ENCODE measurements around the gene CFAP107. TPM values are rescaled to one million over a fixed set of nuclear protein-coding genes. Genes with fewer than 3 reads are reported as not detected.

Gene CFAP107
- polyA plus RNA-seq (2012; ENCODE audit: insufficient read length, low read depth): not detected

- no peak for TF ChIP-seq SIN3A (IDR thresholded peaks at IDR 0.05; ENCODE audit: borderline replicate concordance, insufficient read depth, low read length)
- TF ChIP-seq REST (IDR thresholded peaks at IDR 0.05; ENCODE audit: insufficient read depth in 1 of 2, low read depth in 2 of 2, low read length in 2 of 2): no peak
Measured at GRCh38 chr1:12745992-12746323, at the start of gene CFAP107. CFAP107 (plus strand) TSS chr1:12746200; CDS start chr1:12746431, 231 bp downstream.

- TF ChIP-seq POLR2AphosphoS5 (IDR thresholded peaks at IDR 0.05; ENCODE audit: low read depth, low read length) (no peak), TAF1 (IDR thresholded peaks at IDR 0.05; ENCODE audit: borderline replicate concordance, insufficient read depth, low read length) (no peak), REST (IDR thresholded peaks at IDR 0.05; ENCODE audit: insufficient read depth in 1 of 2, low read depth in 2 of 2, low read length in 2 of 2) (no peak), FOXP2 (optimal IDR thresholded peaks at IDR 0.05; ENCODE audit: borderline replicate concordance, extremely low read depth, extremely low read length, insufficient read depth) (no peak), SIN3A (IDR thresholded peaks at IDR 0.05; ENCODE audit: borderline replicate concordance, insufficient read depth, low read length) (no peak)
Measured at GRCh38 chr1:12696658-12697057, 49.3 kb upstream of the CFAP107 start.

- TF ChIP-seq FOXP2 (optimal IDR thresholded peaks at IDR 0.05; ENCODE audit: borderline replicate concordance, extremely low read depth, extremely low read length, insufficient read depth) (no peak), REST (IDR thresholded peaks at IDR 0.05; ENCODE audit: insufficient read depth in 1 of 2, low read depth in 2 of 2, low read length in 2 of 2) (no peak), TAF1 (IDR thresholded peaks at IDR 0.05; ENCODE audit: borderline replicate concordance, insufficient read depth, low read length) (no peak), SIN3A (IDR thresholded peaks at IDR 0.05; ENCODE audit: borderline replicate concordance, insufficient read depth, low read length) (no peak), POLR2AphosphoS5 (IDR thresholded peaks at IDR 0.05; ENCODE audit: low read depth, low read length) (no peak)
Measured at GRCh38 chr1:12697397-12697796, 48.6 kb upstream of the CFAP107 start.

GRCh38 chr1:12703821-12704451, 42.1 kb upstream of the CFAP107 start:
- TF ChIP-seq FOXP2 (optimal IDR thresholded peaks at IDR 0.05; ENCODE audit: borderline replicate concordance, extremely low read depth, extremely low read length, insufficient read depth) (no peak), REST (IDR thresholded peaks at IDR 0.05; ENCODE audit: insufficient read depth in 1 of 2, low read depth in 2 of 2, low read length in 2 of 2) (no peak), POLR2AphosphoS5 (IDR thresholded peaks at IDR 0.05; ENCODE audit: low read depth, low read length) (no peak), TAF1 (IDR thresholded peaks at IDR 0.05; ENCODE audit: borderline replicate concordance, insufficient read depth, low read length) (no peak), SIN3A (IDR thresholded peaks at IDR 0.05; ENCODE audit: borderline replicate concordance, insufficient read depth, low read length) (no peak)

GRCh38 chr1:12706061-12706460, 39.9 kb upstream of the CFAP107 start:
- TF ChIP-seq POLR2AphosphoS5 (IDR thresholded peaks at IDR 0.05; ENCODE audit: low read depth, low read length) (no peak), SIN3A (IDR thresholded peaks at IDR 0.05; ENCODE audit: borderline replicate concordance, insufficient read depth, low read length) (no peak), TAF1 (IDR thresholded peaks at IDR 0.05; ENCODE audit: borderline replicate concordance, insufficient read depth, low read length) (no peak), FOXP2 (optimal IDR thresholded peaks at IDR 0.05; ENCODE audit: borderline replicate concordance, extremely low read depth, extremely low read length, insufficient read depth) (no peak), REST (IDR thresholded peaks at IDR 0.05; ENCODE audit: insufficient read depth in 1 of 2, low read depth in 2 of 2, low read length in 2 of 2) (no peak)
